HepG2 (cell line): Measurements from ENCODE around the gene BPIFA1. TPM values are rescaled to one million over a fixed set of nuclear protein-coding genes. Genes with fewer than 3 reads are reported as not detected.

Experiments used
- AFF4 ChIP-seq: sonication (generic); formaldehyde crosslinking; IDR thresholded peaks from 2 replicates; pipeline ENCODE4 v1.4.0; 2020; ENCODE audit warnings: missing genetic modification reagents
- CENPBD1 ChIP-seq: sonication (generic); formaldehyde crosslinking; IDR thresholded peaks from 2 replicates; pipeline ENCODE4 v1.8.0; 2022; ENCODE audit warnings: missing genetic modification reagents, low read depth, mild to moderate bottlenecking, borderline replicate concordance
- CHD4 ChIP-seq: fragments of 200-600 bp; sonication (generic); IDR thresholded peaks from 2 replicates; pipeline ENCODE4 v1.7.0; 2017; ENCODE audit warnings: mild to moderate bottlenecking, low read length, borderline replicate concordance
- CSRNP2 ChIP-seq: sonication (generic); formaldehyde crosslinking; conservative IDR thresholded peaks from 2 replicates; pipeline ENCODE4 v1.8.0; 2022; ENCODE audit warnings: low read depth, missing genetic modification reagents
- DNMT1 ChIP-seq: sonication (generic); formaldehyde crosslinking; IDR thresholded peaks from 2 replicates; pipeline ENCODE4 v1.5.1; 2020; ENCODE audit warnings: mild to moderate bottlenecking, missing genetic modification reagents
- HCFC1 ChIP-seq: fragments of 150-350 bp; IDR thresholded peaks from 2 replicates; pipeline ENCODE4 v1.6.1; 2014; ENCODE audit warnings: low read depth, low read length
- MED8 ChIP-seq: sonication (generic); formaldehyde crosslinking; IDR thresholded peaks from 2 replicates; pipeline ENCODE4 v1.8.1; 2023; ENCODE audit warnings: mild to moderate bottlenecking, missing genetic modification reagents; ENCODE audit not compliant: insufficient replicate concordance
- NFYB ChIP-seq: sonication (generic); formaldehyde crosslinking; IDR thresholded peaks from 2 replicates; pipeline ENCODE4 v1.4.0; 2020; ENCODE audit warnings: missing genetic modification reagents
- PCBP2 ChIP-seq: fragments of 200-400 bp; formaldehyde crosslinking; optimal IDR thresholded peaks from 2 replicates; pipeline ENCODE3; 2018; ENCODE audit warnings: low read length, low read depth; ENCODE audit not compliant: poor library complexity, severe bottlenecking
- SMC3 ChIP-seq: IDR thresholded peaks from 2 replicates; pipeline ENCODE4 v1.6.1; 2011; ENCODE audit warnings: low read length, improper control_type of control experiment
- ZBTB44 ChIP-seq: sonication (generic); formaldehyde crosslinking; IDR thresholded peaks from 2 replicates; pipeline ENCODE4 v1.4.0; 2020; ENCODE audit warnings: missing genetic modification reagents
- ZBTB7A ChIP-seq: sonication (generic); formaldehyde crosslinking; IDR thresholded peaks from 2 replicates; pipeline ENCODE4 v1.8.0; 2022; ENCODE audit warnings: mild to moderate bottlenecking, missing genetic modification reagents
- ZC3H13 ChIP-seq: sonication (generic); formaldehyde crosslinking; IDR thresholded peaks from 2 replicates; pipeline ENCODE4 v1.8.1; 2023; ENCODE audit warnings: mild to moderate bottlenecking, missing genetic modification reagents, moderate library complexity
- ZKSCAN8 ChIP-seq: IDR thresholded peaks from 2 replicates; pipeline ENCODE4 v1.6.1; 2016; ENCODE audit warnings: borderline replicate concordance, missing genetic modification reagents, missing compliant biosample characterization
- ZNF225 ChIP-seq: sonication (generic); formaldehyde crosslinking; IDR thresholded peaks from 2 replicates; pipeline ENCODE4 v1.4.0; 2020; ENCODE audit warnings: mild to moderate bottlenecking, missing genetic modification reagents
- ZNF296 ChIP-seq: sonication (generic); formaldehyde crosslinking; conservative IDR thresholded peaks from 2 replicates; pipeline ENCODE4 v1.5.0; 2020; ENCODE audit warnings: mild to moderate bottlenecking, missing genetic modification reagents
- ZNF30 ChIP-seq: sonication (generic); formaldehyde crosslinking; IDR thresholded peaks from 2 replicates; pipeline ENCODE4 v1.5.0; 2020; ENCODE audit warnings: mild to moderate bottlenecking, missing genetic modification reagents
- ZNF550 ChIP-seq: sonication (generic); formaldehyde crosslinking; IDR thresholded peaks from 2 replicates; pipeline ENCODE4 v1.4.0; 2020; ENCODE audit warnings: mild to moderate bottlenecking, missing genetic modification reagents, borderline replicate concordance
- ZNF564 ChIP-seq: sonication (generic); formaldehyde crosslinking; IDR thresholded peaks from 2 replicates; pipeline ENCODE4 v1.8.1; 2023; ENCODE audit warnings: mild to moderate bottlenecking, missing genetic modification reagents
- ZNF740 ChIP-seq: sonication (generic); formaldehyde crosslinking; IDR thresholded peaks from 2 replicates; pipeline ENCODE4 v1.4.0; 2020; ENCODE audit warnings: missing genetic modification reagents
- ZNF781 ChIP-seq: sonication (generic); formaldehyde crosslinking; IDR thresholded peaks from 2 replicates; pipeline ENCODE4 v1.5.1; 2020; ENCODE audit warnings: borderline replicate concordance, mild to moderate bottlenecking, missing genetic modification reagents; ENCODE audit errors: not compliant biosample characterization
- ZSCAN22 ChIP-seq: sonication (generic); formaldehyde crosslinking; IDR thresholded peaks from 2 replicates; pipeline ENCODE4 v1.4.0; 2020; ENCODE audit warnings: mild to moderate bottlenecking, missing genetic modification reagents
- polyA plus RNA-seq, 8 experiments: library from polyadenylated mRNA; depleted of rRNA in 3 of 8; stranded (reverse) in 7 of 8; unstranded in 1 of 8; fragments of >200 nt; fragmentation: Illumina TruSeq in 4 of 8; extraction: Trizol in 4 of 8; gene quantifications; 2 replicates each; pipeline versions ENCODE4 v1.2.1 to v1.2.3, GENCODE V29; 2011 to 2016; ENCODE audit warnings: low read depth in 4 of 8, missing spikeins in 1 of 8, mixed read lengths in 1 of 8; ENCODE audit not compliant: insufficient read depth in 1 of 8
- total RNA-seq, 5 experiments: library from RNA; depleted of rRNA; stranded (reverse); fragments of >200 nt; fragmentation: Illumina TruSeq; extraction: Trizol; gene quantifications; 2 replicates each; pipeline ENCODE4 v1.2.3, GENCODE V29; 2016; ENCODE audit warnings: low read depth in 1 of 5

The BPIFA1 gene
- total and polyA plus RNA-seq, 2 of the 13 experiments (the other 11 are each of a cell fraction or from before 2014, with no cell fraction given), result not detected

GRCh38 chr20:33276303-33277113 is 40.7 kb downstream of the BPIFA1 start (continued):
- TF ChIP-seq CSRNP2 (CRISPR knock-in tag), result no peak
- TF ChIP-seq ZNF550, result no peak
- TF ChIP-seq DNMT1 (CRISPR knock-in tag), result no peak
- no peak for TF ChIP-seq ZC3H13
- TF ChIP-seq PCBP2, result no peak
- no peak for TF ChIP-seq ZBTB44 (CRISPR knock-in tag)
- no peak for TF ChIP-seq CENPBD1 (CRISPR knock-in tag)
- no peak for TF ChIP-seq ZSCAN22 (CRISPR knock-in tag)
- TF ChIP-seq CHD4, result 0 out of 2 replicates have a peak, but pooled peaks have one; percentile 52
- no peak for TF ChIP-seq ZNF30 (CRISPR knock-in tag)
- TF ChIP-seq ZKSCAN8, result no peak
- TF ChIP-seq ZNF740 (CRISPR knock-in tag), result no peak
- TF ChIP-seq ZNF564, result no peak
- no peak for TF ChIP-seq ZNF781
- TF ChIP-seq ZNF296 (CRISPR knock-in tag), result no peak
- TF ChIP-seq AFF4 (CRISPR knock-in tag), result no peak
- peak; percentile 48; the same call in 1 of the 2 replicates for TF ChIP-seq NFYB
- TF ChIP-seq ZNF225 (CRISPR knock-in tag), result peak; percentile 66; the same call in 1 of the 2 replicates
- no peak for TF ChIP-seq HCFC1
- no peak for TF ChIP-seq SMC3
- TF ChIP-seq ZBTB7A (CRISPR knock-in tag), result peak; percentile 25; the same call in 1 of the 2 replicates
- TF ChIP-seq MED8, result no peak
